HUDEP-2 (cell line): ENCODE results near the gene SCRN1.
A peak's percentile ranks its signal among the peaks of the same experiment; 100 is the strongest.

Experiments
- DNase-seq, 76 experiments: peaks; one replicate each; lab custom pipeline; 2025; ENCODE audit not compliant: unreplicated experiment in 76 of 76; lab: John Stamatoyannopoulos, UW

SCRN1 gene

GRCh38 chr7:29935111-29935510 lies 54.5 kb downstream of the SCRN1 start:
- no peak for DNase-seq

- no peak for DNase-seq
Observed at GRCh38 chr7:29929018-29929807, 60.4 kb downstream of the SCRN1 start.

- no peak for DNase-seq
Observed at GRCh38 chr7:29926741-29927140, 62.9 kb downstream of the SCRN1 start.

GRCh38 chr7:29926216-29926615 lies 63.4 kb downstream of the SCRN1 start:
- no peak for DNase-seq

GRCh38 chr7:29924684-29925083 lies 64.9 kb downstream of the SCRN1 start:
- no peak for DNase-seq

- no peak for DNase-seq
Observed at GRCh38 chr7:29924006-29924405, 65.6 kb downstream of the SCRN1 start.

GRCh38 chr7:29922921-29923700 lies 66.5 kb downstream of the SCRN1 start:
- DNase-seq, result no peak

- peak in 57 of 76 experiments; percentile 2 to 70 (median 34) for DNase-seq
Observed at GRCh38 chr7:29921404-29922010, 68.1 kb downstream of the SCRN1 start.

GRCh38 chr7:29920491-29920890 lies 69.1 kb downstream of the SCRN1 start:
- DNase-seq, result no peak

- DNase-seq, result no peak
Observed at GRCh38 chr7:29919790-29920189, 69.8 kb downstream of the SCRN1 start.

- no peak for DNase-seq
Observed at GRCh38 chr7:29918850-29919249, 70.8 kb downstream of the SCRN1 start.

- no peak for DNase-seq
Observed at GRCh38 chr7:29917641-29918040, 72.0 kb downstream of the SCRN1 start.

- DNase-seq, result no peak
Observed at GRCh38 chr7:29915481-29916215, 74.0 kb downstream of the SCRN1 start.

GRCh38 chr7:29914180-29914579 lies 75.4 kb downstream of the SCRN1 start:
- DNase-seq, result no peak

GRCh38 chr7:29906200-29907022 lies 83.2 kb downstream of the SCRN1 start:
- DNase-seq, result no peak

GRCh38 chr7:29900745-29901144 lies 88.9 kb downstream of the SCRN1 start:
- DNase-seq, result no peak

- DNase-seq, result no peak
Observed at GRCh38 chr7:29898301-29898700, 91.3 kb downstream of the SCRN1 start.

GRCh38 chr7:29896685-29897411 lies 92.8 kb downstream of the SCRN1 start:
- DNase-seq, result no peak

- no peak for DNase-seq
Observed at GRCh38 chr7:29895559-29895958, 94.0 kb downstream of the SCRN1 start.
